Common myeloid progenitor, CD34-positive (primary cell): ENCODE measurements around the gene STX8.

Source experiments
- CTCF ChIA-PET: fragments of 350-600 bp; sonication (Branson Sonifier 250); formaldehyde crosslinking; loops from one replicate; lab custom pipeline; 2021; ENCODE audit warnings: antibody characterized with exemption; lab: Charles Lee
- POLR2A ChIA-PET: fragments of 350-600 bp; sonication (Branson Sonifier 250); formaldehyde crosslinking; loops from one replicate; lab custom pipeline; 2021; ENCODE audit warnings: antibody characterized with exemption; lab: Charles Lee
- DNase-seq, 3 donors: peaks; one replicate each; pipeline versions ENCODE4 v3.0.0 to v3.0.0-alpha.2; 2013
- H3K27ac ChIP-seq, 2 experiments: 1 replicate in 1 of 2; 2 replicates in 1 of 2; pipeline ENCODE4 v1.7.0; 2013; ENCODE audit warnings: inconsistent platforms in 2 of 2, low read length in 2 of 2, mild to moderate bottlenecking in 2 of 2, low read depth in 1 of 2, moderate library complexity in 1 of 2; ENCODE audit not compliant: severe bottlenecking in 2 of 2, insufficient read depth in 1 of 2, poor library complexity in 1 of 2
- H3K27me3 ChIP-seq, 5 experiments: replicated peaks in 2 of 5; 1 replicate in 3 of 5; 2 replicates in 2 of 5; pipeline versions ENCODE4 v1.6.1 to v1.7.0; 2013; ENCODE audit warnings: low read length in 4 of 5, mild to moderate bottlenecking in 2 of 5, moderate library complexity in 2 of 5, inconsistent platforms in 1 of 5; ENCODE audit not compliant: insufficient read depth in 5 of 5, control insufficient read depth in 4 of 5
- H3K36me3 ChIP-seq, 4 experiments: 1 replicate in 2 of 4; 2 replicates in 2 of 4; pipeline versions ENCODE4 v1.6.1 to v1.7.0; 2013; ENCODE audit warnings: low read length in 3 of 4, control low read depth in 1 of 4, mild to moderate bottlenecking in 1 of 4; ENCODE audit not compliant: control insufficient read depth in 4 of 4, insufficient read depth in 4 of 4
- H3K4me1 ChIP-seq, 4 experiments: 1 replicate in 3 of 4; 2 replicates in 1 of 4; pipeline versions ENCODE4 v1.6.1 to v1.7.1; 2013; ENCODE audit warnings: low read length in 3 of 4, mild to moderate bottlenecking in 3 of 4, control low read depth in 1 of 4, inconsistent platforms in 1 of 4, moderate library complexity in 1 of 4; ENCODE audit not compliant: control insufficient read depth in 4 of 4, insufficient read depth in 4 of 4; ENCODE audit errors: control extremely low read depth in 1 of 4
- H3K4me3 ChIP-seq, 7 experiments: 1 replicate in 4 of 7; 2 replicates in 3 of 7; pipeline versions ENCODE4 v1.5.1 to v1.7.0; 2013; ENCODE audit warnings: mild to moderate bottlenecking in 7 of 7, low read length in 6 of 7, moderate library complexity in 6 of 7, inconsistent platforms in 2 of 7, low read depth in 2 of 7, control low read depth in 1 of 7; ENCODE audit not compliant: insufficient read depth in 4 of 7, control insufficient read depth in 1 of 7; ENCODE audit errors: extremely low read depth in 1 of 7
- H3K9me3 ChIP-seq, 5 experiments: 1 replicate in 4 of 5; 2 replicates in 1 of 5; pipeline versions ENCODE4 v1.6.1 to v1.7.1; 2013; ENCODE audit warnings: low read length in 4 of 5, mild to moderate bottlenecking in 2 of 5, inconsistent platforms in 1 of 5, low read depth in 1 of 5, moderate library complexity in 1 of 5; ENCODE audit not compliant: control insufficient read depth in 4 of 5, insufficient read depth in 2 of 5; ENCODE audit errors: control extremely low read depth in 1 of 5
- WGBS: methylation state at CpG from one replicate; pipeline ENCODE4 v1.1.5; 2013; ENCODE audit not compliant: insufficient coverage; 5-methylcytosine and 5-hydroxymethylcytosine counted together

The STX8 gene

DNA sequence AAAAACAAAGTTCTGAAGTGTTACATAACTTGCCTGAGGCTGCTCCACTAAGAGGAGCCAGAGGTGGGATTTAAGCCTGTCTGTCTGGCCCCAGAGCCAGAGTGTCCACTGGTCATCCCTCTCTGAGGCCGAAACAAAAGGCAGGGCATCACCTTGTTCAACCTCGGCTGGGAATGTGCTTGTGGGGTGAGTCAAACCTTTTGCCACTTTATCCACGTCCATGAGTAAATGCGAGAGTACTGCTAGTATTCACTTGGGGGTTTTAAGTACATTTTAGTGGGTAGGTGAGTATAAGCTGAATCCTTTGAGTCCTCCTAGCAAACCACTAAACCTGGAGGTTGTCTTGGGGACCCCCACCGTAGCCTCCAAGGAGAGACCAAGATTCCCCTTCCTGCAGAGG lies 103.5 kb downstream of the STX8 start:
- H3K36me3 ChIP-seq: peaks cover 3 to 13% (median 4%) of the 10 kb centered on the region in 4 experiments
- DNase-seq: no peak
- peaks cover 5 to 33% (median 9%) of the 10 kb centered on the region in 4 experiments for H3K4me1 ChIP-seq
- H3K4me3 ChIP-seq: no peak overlapping the region
- H3K9me3 ChIP-seq: no peaks in the 10 kb centered on the region
- CTCF ChIA-PET: no interaction called here
- no peak overlapping the region for H3K27ac ChIP-seq
- 100% methylated on average over 4 of the region's 5 CpGs for WGBS
- POLR2A ChIA-PET: no interaction called here
- H3K27me3 ChIP-seq: no peaks in the 10 kb centered on the region

DNA sequence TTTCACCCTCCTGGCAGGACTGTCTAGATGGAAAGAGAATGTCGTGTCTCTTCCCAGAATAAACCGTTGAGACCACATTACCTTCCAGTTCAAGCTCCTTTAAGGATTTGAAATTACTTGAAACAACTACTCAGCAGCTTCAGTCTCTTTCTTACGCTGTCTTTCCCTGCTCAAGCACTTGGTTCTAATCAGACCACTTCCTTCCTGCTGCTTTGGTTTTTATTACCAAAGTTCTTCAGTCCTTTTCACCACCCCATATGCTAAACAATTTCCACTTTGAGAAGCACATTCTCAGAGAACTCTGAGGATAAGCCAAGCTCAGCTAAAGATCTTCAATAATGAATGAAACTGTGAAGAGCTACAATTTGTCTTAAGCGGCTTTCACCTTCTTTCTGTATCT lies 105.4 kb downstream of the STX8 start:
- CTCF ChIA-PET: interaction anchor here (0.5 kb wide), 1 partner anchor 313 kb away, joined by 3 read pairs; no protein-coding TSS in a partner anchor

DNA sequence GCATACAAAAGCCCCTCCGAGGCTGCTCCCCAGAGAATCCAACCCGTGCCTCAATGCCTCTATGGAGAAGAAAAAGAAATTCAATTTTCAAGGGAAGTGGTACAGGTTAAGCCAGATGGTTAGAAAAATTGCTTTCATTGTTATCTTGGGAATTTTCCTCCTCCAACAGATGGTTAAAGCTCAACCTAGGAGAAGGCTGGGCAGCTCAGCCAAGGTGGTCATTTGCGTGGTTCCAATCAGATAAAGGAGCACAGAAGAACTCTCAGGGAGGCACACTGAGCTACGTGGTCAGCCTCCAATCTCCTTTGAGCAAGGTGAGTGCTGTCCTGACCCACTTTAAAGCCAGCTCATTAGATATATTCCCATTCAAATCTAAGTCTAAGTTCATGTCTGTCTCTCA lies 106.7 kb downstream of the STX8 start:
- Histone ChIP-seq H3K27me3 (no peaks in the 10 kb centered on the region), H3K27ac (no peak overlapping the region), H3K4me3 (no peak overlapping the region), H3K4me1 (peaks cover 5 to 39% (median 9%) of the 10 kb centered on the region in 4 experiments), H3K9me3 (no peaks in the 10 kb centered on the region), H3K36me3 (peaks cover 0 to 4% (median under 1%) of the 10 kb centered on the region in 4 experiments)
- ChIA-PET POLR2A (no interaction called here), CTCF (no interaction called here)
- DNase-seq: no peak
- WGBS: 100% methylated on average over 4 of the region's 4 CpGs

More for the DNA sequence above, 105.4 kb downstream of the STX8 start:
- Histone ChIP-seq H3K9me3 (no peaks in the 10 kb centered on the region), H3K27ac (no peak overlapping the region), H3K27me3 (no peaks in the 10 kb centered on the region), H3K36me3 (peaks cover 0 to 7% (median 2%) of the 10 kb centered on the region in 4 experiments), H3K4me3 (no peak overlapping the region), H3K4me1 (peaks cover 5 to 37% (median 9%) of the 10 kb centered on the region in 4 experiments)
- 0% methylated on average over 3 of the region's 4 CpGs for WGBS
- peak; percentile 2 to 69 (median 64) for DNase-seq
- POLR2A ChIA-PET: no interaction called here

DNA sequence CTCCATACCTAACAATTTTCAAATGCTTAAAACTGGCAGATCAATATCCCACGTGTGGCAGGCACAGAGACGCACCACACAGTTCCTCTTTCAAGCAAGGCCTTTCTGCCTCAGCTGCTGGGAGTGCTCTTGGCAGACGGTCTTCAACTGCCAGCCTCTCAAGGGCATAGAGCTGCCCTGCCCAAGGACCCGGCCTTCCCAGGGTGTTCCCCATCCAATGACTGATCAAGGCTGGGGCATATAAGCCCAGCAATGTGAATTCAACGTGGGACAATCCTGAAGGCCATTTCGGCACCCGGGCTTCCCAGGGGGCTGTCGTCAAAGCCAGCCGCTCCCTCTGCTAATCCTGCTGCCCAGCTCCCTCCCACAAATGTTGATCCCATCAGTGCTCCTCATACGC lies 107.1 kb downstream of the STX8 start:
- H3K9me3 ChIP-seq: no peaks in the 10 kb centered on the region
- ChIA-PET POLR2A (no interaction called here), CTCF (no interaction called here)
- H3K4me1 ChIP-seq: peaks cover 5 to 39% (median 9%) of the 10 kb centered on the region in 4 experiments
- 98% methylated on average over 10 of the region's 10 CpGs for WGBS
- H3K27me3 ChIP-seq: no peaks in the 10 kb centered on the region
- no peak for DNase-seq
- no peak overlapping the region for H3K4me3 ChIP-seq
- no peak overlapping the region for H3K27ac ChIP-seq
- H3K36me3 ChIP-seq: peaks cover 0 to under 1% (median 0%) of the 10 kb centered on the region in 4 experiments

DNA sequence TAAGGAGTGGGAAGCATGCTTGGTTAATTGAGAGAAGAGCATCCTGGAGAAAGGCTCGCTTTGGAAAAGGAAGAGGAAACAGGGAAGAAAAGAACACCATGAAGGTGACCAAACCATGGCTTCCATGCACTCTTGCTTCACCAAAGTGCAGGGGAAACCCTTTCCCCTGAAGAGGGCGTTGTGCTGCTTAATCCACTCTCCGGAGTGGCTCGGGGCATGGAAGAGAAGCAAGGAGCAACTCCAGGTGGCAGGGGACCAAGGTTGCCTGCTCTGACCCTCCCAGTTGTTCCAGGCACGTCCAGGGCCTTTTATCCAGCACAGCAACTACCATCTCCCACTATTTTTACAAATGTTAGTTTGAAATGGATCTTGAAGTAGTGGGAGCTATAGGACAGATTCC lies 108.1 kb downstream of the STX8 start:
- 100% methylated on average over 2 of the region's 5 CpGs for WGBS
- CTCF ChIA-PET: no interaction called here
- POLR2A ChIA-PET: no interaction called here
- Histone ChIP-seq H3K4me1 (peaks cover 5 to 36% (median 9%) of the 10 kb centered on the region in 4 experiments), H3K27ac (no peak overlapping the region), H3K27me3 (no peaks in the 10 kb centered on the region), H3K36me3 (no peaks in the 10 kb centered on the region), H3K4me3 (no peak overlapping the region), H3K9me3 (no peaks in the 10 kb centered on the region)
- no peak for DNase-seq

DNA sequence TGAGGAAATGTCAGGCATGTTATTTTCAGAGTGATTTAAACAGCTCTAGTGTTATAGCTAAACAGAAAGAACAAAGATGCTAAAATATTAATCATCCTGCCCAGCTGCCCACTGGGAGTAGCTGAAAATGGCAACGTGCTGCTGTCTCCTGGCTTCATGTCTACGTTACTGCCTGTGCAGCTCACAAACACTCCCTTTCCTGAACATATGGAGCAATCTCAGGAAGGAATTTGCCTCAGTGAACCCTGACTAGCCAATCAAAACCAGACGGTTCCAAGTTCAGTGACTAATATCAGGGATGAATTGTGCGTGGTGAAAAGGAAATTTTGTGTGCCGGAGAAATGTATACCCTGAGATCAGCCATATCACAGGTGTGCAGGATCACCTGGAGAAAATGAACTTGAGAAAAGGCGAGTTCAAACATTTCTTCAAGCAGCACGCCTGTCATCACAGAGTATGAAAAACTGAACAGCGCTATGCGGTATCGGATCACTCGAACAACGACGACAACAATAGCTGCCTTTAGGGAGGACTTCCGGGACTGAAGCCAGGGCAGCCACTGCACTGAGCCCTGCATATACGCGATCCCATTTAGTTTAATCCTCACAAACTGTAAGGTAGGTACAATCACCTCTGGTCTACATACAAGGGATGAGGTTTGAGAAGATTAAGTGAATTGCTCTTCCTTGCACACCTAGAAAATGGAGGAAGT lies 110.3 kb downstream of the STX8 start:
- Histone ChIP-seq H3K4me3 (no peak overlapping the region), H3K4me1 (peaks cover 5 to 28% (median 8%) of the 10 kb centered on the region in 4 experiments), H3K36me3 (no peaks in the 10 kb centered on the region), H3K9me3 (no peaks in the 10 kb centered on the region), H3K27ac (no peak overlapping the region), H3K27me3 (no peaks in the 10 kb centered on the region)
- POLR2A ChIA-PET: no interaction called here
- DNase-seq: no peak
- 87% methylated on average over 15 of the region's 16 CpGs for WGBS
- CTCF ChIA-PET: interaction anchor here (0.7 kb wide), 1 partner anchor 91 kb away, joined by 3 read pairs; no protein-coding TSS in a partner anchor

DNA sequence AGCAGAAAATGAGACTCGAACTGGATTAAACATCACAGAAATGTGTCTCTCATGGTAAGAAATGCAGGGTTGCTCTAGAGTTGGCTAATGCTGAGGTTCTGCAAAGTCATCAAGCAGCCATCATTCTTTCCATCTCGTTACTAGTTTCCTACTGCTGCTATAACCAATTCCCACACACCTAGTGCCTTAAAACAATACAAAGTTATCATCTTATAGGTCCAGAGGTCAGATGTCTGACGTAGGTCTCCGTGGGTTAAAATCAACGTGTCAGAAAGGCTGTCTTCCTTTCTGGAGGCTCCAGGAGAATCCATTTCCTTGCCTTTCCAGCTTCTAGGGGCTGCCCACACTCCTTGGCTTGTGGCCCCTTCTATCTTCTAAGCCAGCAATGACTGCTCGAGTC lies 118.6 kb downstream of the STX8 start:
- Histone ChIP-seq H3K4me1 (no peaks in the 10 kb centered on the region), H3K27ac (no peak overlapping the region), H3K4me3 (no peak overlapping the region), H3K36me3 (no peaks in the 10 kb centered on the region), H3K9me3 (peaks cover 0 to 2% (median 2%) of the 10 kb centered on the region in 5 experiments), H3K27me3 (no peaks in the 10 kb centered on the region)
- CTCF ChIA-PET: no interaction called here
- 95% methylated on average over 5 of the region's 6 CpGs for WGBS
- POLR2A ChIA-PET: no interaction called here
- DNase-seq: no peak
